HL-60/S4 (cell line): Measurements from ENCODE around the gene ZKSCAN8.

Experiments
- in situ Hi-C: fragments of 300-500 bp; cut with MboI; formaldehyde crosslinking; loops from 2 replicates; pipeline ENCODE4 v1.14.3; 2022; ENCODE audit warnings: low sequenced_read_pairs

The ZKSCAN8 gene

GRCh38 chr6:28137505-28137981 is 4.1 kb upstream of the ZKSCAN8 start:
- in situ Hi-C loops, result loop anchor here (25.0 kb wide), 1 partner anchor 225 kb away; no protein-coding TSS in a partner anchor

DNA sequence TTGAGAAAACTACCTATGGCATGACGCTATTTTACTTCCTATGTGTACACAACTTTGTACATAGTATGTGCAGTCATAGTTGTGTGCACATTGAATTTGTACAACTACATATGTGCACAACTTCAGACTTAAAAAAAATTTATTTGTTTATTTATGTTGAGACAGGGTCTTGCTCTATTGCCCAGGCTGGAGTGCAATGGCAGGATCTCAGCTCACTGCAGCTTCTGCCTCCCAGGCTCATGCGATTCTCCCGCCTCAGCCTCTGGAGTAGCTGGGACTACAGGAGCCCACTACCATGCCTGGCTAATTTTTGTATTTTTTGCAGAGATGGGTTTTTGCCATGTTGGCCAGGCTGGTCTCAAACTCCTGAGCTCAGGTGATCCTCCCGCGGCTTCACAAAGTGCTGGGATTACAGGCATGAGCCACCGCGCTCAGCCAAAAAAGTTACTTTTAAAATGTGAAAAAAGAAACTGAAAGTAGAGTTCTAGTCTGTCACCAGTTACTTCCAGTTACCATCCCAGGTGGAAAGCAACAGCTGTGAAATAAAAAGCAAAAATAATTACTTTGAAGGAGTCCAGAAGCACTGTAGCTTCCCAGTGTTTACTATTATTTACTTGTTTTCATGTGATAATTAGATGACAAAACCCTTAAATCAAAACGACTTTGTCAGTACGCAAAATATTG is 1.7 kb upstream of the ZKSCAN8 start:
- in situ Hi-C loops, result loop anchor here (25.0 kb wide), 1 partner anchor 222 kb away; no protein-coding TSS in a partner anchor

GRCh38 chr6:28140616-28141015 is 1.1 kb upstream of the ZKSCAN8 start:
- in situ Hi-C loops, result loop anchor here (25.0 kb wide), 1 partner anchor 222 kb away; no protein-coding TSS in a partner anchor

DNA sequence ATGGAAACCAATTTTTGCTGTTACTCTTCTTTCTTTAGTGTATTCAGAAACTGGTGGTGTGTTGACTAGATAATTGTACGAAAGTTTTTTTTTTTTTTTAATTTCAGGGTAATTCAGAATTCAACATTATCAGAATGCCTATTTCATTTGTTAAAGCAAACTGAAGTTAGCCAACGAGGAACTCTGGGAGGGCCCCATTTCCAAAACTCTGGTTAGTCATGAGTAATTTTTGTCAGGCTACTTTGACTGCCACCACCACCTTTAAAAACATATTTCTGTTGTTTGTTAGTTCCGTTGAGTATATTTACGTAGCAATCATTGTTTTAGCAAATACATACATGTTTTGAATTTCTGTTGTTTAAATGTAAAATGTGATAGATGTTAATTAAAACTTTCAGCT is 763 bp downstream of the ZKSCAN8 start:
- in situ Hi-C loops, result loop anchor here (25.0 kb wide), 1 partner anchor 220 kb away; no protein-coding TSS in a partner anchor

GRCh38 chr6:28145231-28145630 is 3.5 kb downstream of the ZKSCAN8 start:
- in situ Hi-C loops, result loop anchor here (25.0 kb wide), 1 partner anchor 217 kb away; no protein-coding TSS in a partner anchor

DNA sequence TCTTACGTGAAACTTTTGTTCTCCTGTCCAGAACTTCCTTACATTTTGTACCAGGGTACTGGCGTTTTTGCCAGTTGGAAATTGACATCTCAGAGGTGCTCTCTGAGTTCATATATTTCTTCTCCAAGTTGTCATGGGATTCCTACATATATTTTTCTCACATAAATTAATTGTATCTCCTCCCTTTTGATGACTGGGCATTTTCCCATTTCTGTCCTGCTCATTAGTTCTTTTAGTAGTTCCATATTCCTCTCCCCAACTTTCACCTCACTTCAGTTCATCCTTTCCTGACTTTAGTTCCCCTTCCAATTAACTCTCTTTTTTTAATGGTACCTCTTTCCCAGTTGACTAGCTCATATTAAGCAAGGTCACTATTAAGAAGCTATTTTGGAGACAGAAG is 10.8 kb downstream of the ZKSCAN8 start:
- in situ Hi-C loops, result no loop called here

DNA sequence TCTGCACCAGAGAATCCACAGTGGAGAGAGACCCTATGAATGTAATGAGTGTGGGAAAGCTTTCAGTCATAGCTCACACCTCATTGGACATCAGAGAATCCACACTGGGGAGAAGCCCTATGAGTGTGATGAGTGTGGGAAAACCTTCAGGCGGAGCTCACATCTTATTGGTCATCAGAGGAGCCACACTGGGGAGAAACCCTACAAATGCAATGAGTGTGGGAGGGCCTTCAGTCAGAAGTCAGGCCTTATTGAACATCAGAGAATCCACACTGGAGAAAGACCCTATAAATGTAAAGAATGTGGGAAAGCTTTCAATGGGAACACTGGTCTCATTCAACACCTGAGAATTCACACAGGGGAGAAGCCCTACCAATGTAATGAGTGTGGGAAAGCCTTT is 11.9 kb downstream of the ZKSCAN8 start:
- in situ Hi-C loops, result no loop called here

GRCh38 chr6:28154357-28154756 is 12.7 kb downstream of the ZKSCAN8 start:
- in situ Hi-C loops, result no loop called here

DNA sequence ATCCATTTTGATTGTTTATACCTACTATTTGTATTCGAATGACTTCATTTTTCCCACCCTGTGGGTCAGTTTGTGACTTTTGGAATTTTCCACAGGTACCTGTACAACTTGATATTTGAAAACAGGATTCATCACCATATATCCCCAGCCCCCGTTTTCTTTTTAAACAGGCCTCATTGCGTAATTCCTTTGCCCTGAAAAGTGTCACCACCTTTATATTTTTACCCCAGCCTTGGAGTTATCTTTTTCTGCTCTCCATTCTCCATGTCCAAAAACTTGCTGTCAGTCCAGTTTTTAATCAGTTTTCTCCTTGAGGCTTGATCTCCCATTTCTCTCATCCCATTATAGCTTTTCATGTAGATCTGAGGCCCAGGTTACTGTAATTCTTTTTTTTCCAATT is 16.6 kb downstream of the ZKSCAN8 start:
- in situ Hi-C loops, result no loop called here

- in situ Hi-C loops, result no loop called here
These were observed 17.4 kb downstream of the ZKSCAN8 start for GRCh38 chr6:28159029-28159607.

- in situ Hi-C loops, result no loop called here
These were observed 18.6 kb downstream of the ZKSCAN8 start for GRCh38 chr6:28160233-28160632.

GRCh38 chr6:28161410-28162079 is 19.9 kb downstream of the ZKSCAN8 start:
- in situ Hi-C loops, result no loop called here

GRCh38 chr6:28165563-28165962 is 23.9 kb downstream of the ZKSCAN8 start:
- in situ Hi-C loops, result no loop called here

DNA sequence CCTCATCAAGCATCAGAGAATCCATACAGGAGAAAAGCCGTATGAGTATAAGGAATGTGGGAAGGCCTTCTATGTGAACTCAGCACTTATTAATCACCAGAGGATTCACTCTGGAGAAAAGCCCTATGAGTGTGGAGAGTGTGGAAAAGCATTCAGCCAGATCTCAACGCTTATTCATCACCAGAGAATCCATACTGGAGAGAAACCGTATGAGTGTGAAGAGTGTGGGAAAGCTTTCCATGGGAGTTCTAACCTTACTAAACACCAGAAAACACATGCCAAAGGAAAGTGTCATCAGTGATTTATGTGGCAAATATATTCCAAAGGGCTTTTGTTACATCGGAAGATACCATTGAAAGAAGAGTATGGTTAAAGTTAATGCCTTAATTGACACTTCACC is 25.4 kb downstream of the ZKSCAN8 start:
- in situ Hi-C loops, result no loop called here

DNA sequence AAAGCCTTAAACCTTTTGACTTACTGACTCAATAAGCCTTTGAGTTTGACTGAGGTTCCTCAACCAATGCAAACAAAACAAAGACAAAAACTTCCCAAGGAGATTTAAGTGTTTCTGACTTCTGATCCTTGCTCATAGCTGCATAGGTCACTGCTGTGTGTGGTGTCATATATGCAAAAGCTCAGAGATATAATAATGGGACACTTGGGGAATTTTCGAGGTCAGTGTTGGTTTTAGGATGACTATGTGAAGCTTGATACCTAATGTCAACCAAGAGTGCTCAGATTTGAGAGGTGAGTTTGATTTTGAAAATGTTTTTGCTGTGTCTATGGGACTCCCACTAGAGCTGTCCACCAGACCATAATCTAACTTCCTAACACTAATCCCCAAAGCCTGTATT is 26.2 kb downstream of the ZKSCAN8 start:
- in situ Hi-C loops, result no loop called here

DNA sequence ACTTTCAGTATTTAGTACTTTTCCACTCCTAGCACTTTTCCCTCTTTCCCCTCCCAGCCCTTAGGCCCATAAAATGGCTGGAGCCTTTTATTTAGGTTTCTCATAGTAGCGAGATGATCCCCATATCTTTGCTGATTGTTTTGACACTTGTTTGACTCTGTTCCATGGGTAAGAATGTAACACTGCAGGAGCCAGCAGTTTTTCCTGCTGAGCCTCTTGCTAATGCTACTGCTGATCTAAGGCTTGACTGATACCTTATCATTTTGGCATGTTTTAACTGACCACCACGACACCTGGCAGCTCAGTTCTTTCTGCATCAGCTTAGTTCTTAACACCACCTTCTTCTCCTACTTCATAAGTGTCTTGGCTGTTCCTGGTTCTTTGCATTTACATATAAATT is 29.6 kb downstream of the ZKSCAN8 start:
- in situ Hi-C loops, result no loop called here

- in situ Hi-C loops, result no loop called here
These were observed 30.3 kb downstream of the ZKSCAN8 start for GRCh38 chr6:28172006-28172405.

- in situ Hi-C loops, result no loop called here
These were observed 34.7 kb downstream of the ZKSCAN8 start for GRCh38 chr6:28176373-28176772.

- in situ Hi-C loops, result no loop called here
These were observed 40.6 kb downstream of the ZKSCAN8 start for GRCh38 chr6:28182255-28182654.

GRCh38 chr6:28188111-28188979 is 46.7 kb downstream of the ZKSCAN8 start:
- in situ Hi-C loops, result no loop called here

- in situ Hi-C loops, result no loop called here
These were observed 58.3 kb downstream of the ZKSCAN8 start for GRCh38 chr6:28200020-28200419.
